K562 (cell line): ENCODE data around the gene CSDE1. TPM values are rescaled to one million over a fixed set of nuclear protein-coding genes. Genes with fewer than 3 reads are reported as not detected.

Experiments used
- AFF1 ChIP-seq, 2 experiments: fragments of 450-650 bp; IDR thresholded peaks; 2 replicates each; pipeline ENCODE4 v1.6.1; 2018; ENCODE audit warnings: mild to moderate bottlenecking in 2 of 2, low read depth in 1 of 2; ENCODE audit not compliant: partially characterized antibody in 2 of 2
- CBX2 ChIP-seq: fragments of 200-600 bp; sonication (generic); IDR thresholded peaks from one replicate; pipeline ENCODE4 v1.6.1; 2012; ENCODE audit warnings: mild to moderate bottlenecking, low read length, inconsistent platforms; ENCODE audit not compliant: insufficient read depth, poor library complexity, severe bottlenecking
- E2F3 ChIP-seq: fragments of 250-450 bp; sonication (Bioruptor Pico); IDR thresholded peaks from 2 replicates; pipeline ENCODE4 v1.4.0; 2020; ENCODE audit warnings: mild to moderate bottlenecking
- GABPB2 ChIP-seq: fragments of 250-450 bp; sonication (Bioruptor Pico); conservative IDR thresholded peaks from 2 replicates; pipeline ENCODE4 v1.5.1; 2021; ENCODE audit warnings: mild to moderate bottlenecking
- HBP1 ChIP-seq: fragments of 450-650 bp; formaldehyde crosslinking; IDR thresholded peaks from 2 replicates; pipeline ENCODE4 v1.4.0; 2022; ENCODE audit warnings: missing genetic modification characterization
- HNRNPK ChIP-seq: fragments of 200-400 bp; formaldehyde crosslinking; IDR thresholded peaks from one replicate; pipeline ENCODE4 v1.6.1; 2018; ENCODE audit warnings: mild to moderate bottlenecking, low read depth, low read length; ENCODE audit not compliant: poor library complexity, severe bottlenecking
- KAT7 ChIP-seq: sonication (generic); formaldehyde crosslinking; IDR thresholded peaks from 2 replicates; pipeline ENCODE4 v1.8.0; 2022; ENCODE audit warnings: missing genetic modification reagents, mild to moderate bottlenecking, borderline replicate concordance
- MBD2 ChIP-seq: sonication (generic); IDR thresholded peaks from 2 replicates; pipeline ENCODE4 v1.6.1; 2016; ENCODE audit warnings: low read depth, borderline replicate concordance
- NFIC ChIP-seq: fragments of 450-650 bp; IDR thresholded peaks from 2 replicates; pipeline ENCODE4 v1.6.1; 2017; ENCODE audit warnings: mild to moderate bottlenecking, inconsistent platforms
- PTBP1 ChIP-seq: fragments of 200-400 bp; formaldehyde crosslinking; IDR thresholded peaks from 2 replicates; pipeline ENCODE4 v1.6.1; 2017; ENCODE audit warnings: low read depth, low read length
- RBM14 ChIP-seq: fragments of 200-400 bp; formaldehyde crosslinking; IDR thresholded peaks from 2 replicates; pipeline ENCODE4 v1.6.1; 2018; ENCODE audit warnings: low read depth, mild to moderate bottlenecking, low read length, moderate library complexity, borderline replicate concordance; ENCODE audit not compliant: insufficient read depth
- RFX1 ChIP-seq: fragments of 450-650 bp; IDR thresholded peaks from 2 replicates; pipeline ENCODE4 v1.6.1; 2016; ENCODE audit warnings: mild to moderate bottlenecking, moderate library complexity
- YY1 ChIP-seq, 3 experiments: IDR thresholded peaks; 2 replicates each; pipeline ENCODE4 v1.6.1; 2011; ENCODE audit warnings: low read length in 2 of 3, mild to moderate bottlenecking in 2 of 3, moderate library complexity in 2 of 3, borderline replicate concordance in 1 of 3, control low read depth in 1 of 3, low read depth in 1 of 3; ENCODE audit not compliant: insufficient read depth in 3 of 3, insufficient replicate concordance in 2 of 3, control insufficient read depth in 1 of 3, insufficient read length in 1 of 3; ENCODE audit errors: extremely low read depth in 1 of 3
- ZFX ChIP-seq: sonication (generic); formaldehyde crosslinking; IDR thresholded peaks from 2 replicates; pipeline ENCODE4 v1.8.0; 2022; ENCODE audit warnings: mild to moderate bottlenecking, missing genetic modification reagents, moderate library complexity
- ZNF668 ChIP-seq: fragments of 250-450 bp; sonication (Bioruptor Pico); IDR thresholded peaks from 2 replicates; pipeline ENCODE4 v1.8.0; 2022; ENCODE audit warnings: mild to moderate bottlenecking, inconsistent platforms
- ZNF699 ChIP-seq: fragments of 250-450 bp; sonication (Bioruptor Pico); IDR thresholded peaks from 2 replicates; pipeline ENCODE4 v1.8.0; 2021; ENCODE audit warnings: mild to moderate bottlenecking, moderate library complexity; ENCODE audit not compliant: insufficient replicate concordance
- ZNF717 ChIP-seq: fragments of 250-450 bp; sonication (Bioruptor Pico); IDR thresholded peaks from 2 replicates; pipeline ENCODE4 v1.5.0; 2021
- ZNF77 ChIP-seq: fragments of 250-450 bp; sonication (Bioruptor Pico); IDR thresholded peaks from 2 replicates; pipeline ENCODE4 v1.5.0; 2020
- polyA plus RNA-seq, 8 experiments: library from polyadenylated mRNA; depleted of rRNA in 4 of 8; stranded (reverse) in 5 of 8; unstranded in 3 of 8; fragments of >200 nt; fragmentation: Nextera tagmentation in 2 of 8; fragmentation: Illumina TruSeq in 1 of 8; extraction: Ambion mirVana in 2 of 8; extraction: Trizol in 1 of 8; gene quantifications; 2 replicates each; pipeline versions ENCODE4 v1.2.1 to v1.2.3, GENCODE V29; 2011 to 2014; ENCODE audit warnings: inconsistent platforms in 1 of 8, missing spikeins in 1 of 8
- total RNA-seq, 7 experiments: library from RNA; depleted of rRNA in 6 of 7; stranded (reverse); fragments of >200 nt in 6 of 7; fragmentation: Illumina TruSeq in 2 of 7; extraction: Trizol in 2 of 7; gene quantifications; 2 replicates each; pipeline versions ENCODE4 v1.2.1 to v1.2.3, GENCODE V29; 2011 to 2021; ENCODE audit warnings: low replicate concordance in 1 of 7
- TF ChIP-seq, protein P1 (sequence below): sonication (generic); formaldehyde crosslinking; IDR thresholded peaks from 2 replicates; pipeline ENCODE4 v1.8.0; 2023; ENCODE audit warnings: mild to moderate bottlenecking, missing genetic modification reagents

CSDE1 gene
- total and polyA plus RNA-seq, 9 of the 15 experiments (the other 6 are each of a cell fraction or from before 2014, with no cell fraction given) = 174 to 538 (median 403) TPM

DNA sequence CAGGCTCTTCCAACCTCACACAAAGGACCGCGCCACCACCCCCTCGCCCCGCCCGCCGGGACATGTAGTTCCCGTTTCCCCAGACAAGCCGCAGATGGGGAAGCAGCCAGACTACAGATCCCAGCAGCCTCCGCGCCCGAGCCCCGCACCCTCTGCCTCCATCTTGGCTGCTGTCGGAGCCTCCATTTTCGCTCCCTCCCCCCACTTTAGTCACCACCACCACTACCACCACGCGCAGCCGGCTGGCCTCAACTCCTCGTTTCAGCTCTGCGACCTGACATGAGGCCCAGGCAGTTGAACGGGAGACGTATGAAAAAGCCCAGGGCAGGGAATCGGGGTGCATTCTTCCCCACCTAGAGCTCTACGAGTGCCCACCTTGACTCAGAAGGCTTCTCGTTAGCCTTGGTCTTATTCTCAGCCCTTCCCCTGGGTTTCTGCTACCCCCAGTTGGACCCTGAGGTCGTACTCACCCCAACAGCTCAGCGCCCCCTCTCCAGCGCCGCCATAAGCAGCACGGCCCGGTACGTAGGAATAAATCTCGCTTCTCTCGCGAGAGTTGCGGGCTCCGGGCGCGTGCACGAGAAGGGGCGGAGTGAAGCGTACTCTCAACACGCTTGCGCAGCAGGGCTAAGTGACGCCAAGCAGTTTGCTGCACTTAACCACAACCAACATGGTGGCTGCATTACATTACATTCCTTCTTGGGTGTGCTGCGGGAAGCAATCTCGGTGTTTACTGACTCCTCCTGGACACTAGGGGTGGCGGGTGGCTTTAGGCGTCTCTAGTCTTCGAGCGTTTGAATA, at the start of gene CSDE1 (continued):
- 0 out of 2 replicates have a peak, but pooled peaks have one; percentile 73 for TF ChIP-seq RBM14
- no peak for TF ChIP-seq RFX1
- TF ChIP-seq ZFX (CRISPR knock-in tag) = peak; percentile 89
- 0 out of 2 replicates have a peak, but pooled peaks have one; percentile 43 for TF ChIP-seq GABPB2 (CRISPR knock-in tag)
- TF ChIP-seq KAT7 (CRISPR knock-in tag) = peak; percentile 84; the same call in 1 of the 2 replicates
- TF ChIP-seq CBX2 = no peak
- peak; percentile 46 for TF ChIP-seq NFIC
- peak; percentile 79 to 97 for TF ChIP-seq AFF1 (IDR thresholded peaks at IDR 0.05; ENCODE audit: low read depth in 1 of 2, partially characterized antibody in 2 of 2)
- no peak for TF ChIP-seq HNRNPK
- TF ChIP-seq ZNF699 = no peak
- TF ChIP-seq E2F3 (CRISPR knock-in tag) = 0 out of 2 replicates have a peak, but pooled peaks have one; percentile 32
- TF ChIP-seq ZNF668 (CRISPR knock-in tag) = no peak
- TF ChIP-seq YY1 (IDR thresholded peaks at IDR 0.05; ENCODE audit: borderline replicate concordance in 1 of 3, control insufficient read depth in 1 of 3, extremely low read depth in 1 of 3, insufficient read depth in 3 of 3, insufficient read length in 1 of 3, insufficient replicate concordance in 2 of 3, low read depth in 1 of 3, low read length in 2 of 3) = peak; percentile 91 to 98 (median 97)
- TF ChIP-seq ZNF77 (CRISPR knock-in tag) = no peak
- peak; percentile 16; the same call in 1 of the 2 replicates for TF ChIP-seq ZNF717 (CRISPR knock-in tag)
- no peak for TF ChIP-seq PTBP1
- TF ChIP-seq MBD2 = peak; percentile 79
- TF ChIP-seq, protein P1, sequence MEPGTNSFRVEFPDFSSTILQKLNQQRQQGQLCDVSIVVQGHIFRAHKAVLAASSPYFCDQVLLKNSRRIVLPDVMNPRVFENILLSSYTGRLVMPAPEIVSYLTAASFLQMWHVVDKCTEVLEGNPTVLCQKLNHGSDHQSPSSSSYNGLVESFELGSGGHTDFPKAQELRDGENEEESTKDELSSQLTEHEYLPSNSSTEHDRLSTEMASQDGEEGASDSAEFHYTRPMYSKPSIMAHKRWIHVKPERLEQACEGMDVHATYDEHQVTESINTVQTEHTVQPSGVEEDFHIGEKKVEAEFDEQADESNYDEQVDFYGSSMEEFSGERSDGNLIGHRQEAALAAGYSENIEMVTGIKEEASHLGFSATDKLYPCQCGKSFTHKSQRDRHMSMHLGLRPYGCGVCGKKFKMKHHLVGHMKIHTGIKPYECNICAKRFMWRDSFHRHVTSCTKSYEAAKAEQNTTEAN = peak; percentile 87; the same call in 1 of the 2 replicates
- TF ChIP-seq HBP1 = peak; percentile 96; the same call in 1 of the 2 replicates
